Right forelimb (tissue), 1 donor: ENCODE results near the gene LSM7.
"Not testable (repeated sequence)": the region's sequence is repeated elsewhere in the genome, so short reads cannot be mapped to it uniquely, and the experiment has no call there.

Experiments
- DNase-seq: peaks from one replicate; pipeline ENCODE4 v3.0.0-alpha.2; 2018

LSM7 gene

DNA sequence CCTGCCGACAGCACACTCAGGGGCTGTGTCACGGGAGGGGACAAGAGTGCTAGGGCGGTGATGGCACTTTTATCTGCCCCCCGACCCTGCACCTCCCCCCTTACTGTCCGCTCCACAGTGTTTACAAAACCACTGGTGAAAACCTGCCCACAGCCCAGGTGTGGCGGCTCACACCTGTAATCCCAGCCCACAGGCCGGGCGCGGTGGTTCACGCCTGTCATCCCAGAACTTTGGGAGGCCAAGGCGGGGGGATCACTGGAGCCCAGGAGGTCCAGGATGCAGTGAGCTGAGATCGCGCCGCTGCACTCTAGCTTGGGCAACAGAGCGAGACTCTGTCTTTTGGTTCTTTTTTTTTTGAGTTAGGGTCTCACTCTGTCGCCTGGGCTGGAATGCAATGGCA is 32.2 kb downstream of the LSM7 start:
- no peak for DNase-seq

DNA sequence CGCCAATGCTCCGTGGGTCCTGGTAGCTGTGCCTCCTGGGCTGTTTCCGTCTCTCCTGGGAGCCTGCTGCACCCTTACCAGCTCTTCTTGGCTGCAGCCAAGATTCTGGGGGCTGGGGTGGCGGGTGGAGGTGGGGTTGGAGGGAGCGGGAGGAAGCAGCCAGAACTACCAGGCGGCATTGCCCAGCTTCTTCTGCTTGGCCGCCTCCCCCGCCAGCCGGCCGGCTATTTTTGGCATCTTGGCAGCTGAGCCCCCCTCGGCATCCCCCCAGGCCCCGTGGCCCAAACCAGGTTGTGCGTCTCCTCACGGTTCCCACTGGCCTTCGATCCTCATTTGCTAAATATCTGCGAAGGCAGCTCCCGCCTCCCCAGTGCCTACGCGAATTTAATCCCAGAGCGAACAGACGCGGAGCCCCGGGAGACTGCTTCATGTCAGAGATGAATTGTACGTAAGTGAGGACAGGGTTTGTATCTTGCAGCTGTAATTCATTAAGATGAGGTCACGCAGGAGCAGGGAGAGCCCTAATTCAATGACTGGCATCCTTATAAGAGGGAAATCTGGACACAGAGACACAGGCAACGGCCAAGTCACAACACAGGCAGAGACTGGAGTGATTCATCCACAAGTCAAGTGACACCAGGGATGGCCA is 33.6 kb downstream of the LSM7 start:
- no peak for DNase-seq

DNA sequence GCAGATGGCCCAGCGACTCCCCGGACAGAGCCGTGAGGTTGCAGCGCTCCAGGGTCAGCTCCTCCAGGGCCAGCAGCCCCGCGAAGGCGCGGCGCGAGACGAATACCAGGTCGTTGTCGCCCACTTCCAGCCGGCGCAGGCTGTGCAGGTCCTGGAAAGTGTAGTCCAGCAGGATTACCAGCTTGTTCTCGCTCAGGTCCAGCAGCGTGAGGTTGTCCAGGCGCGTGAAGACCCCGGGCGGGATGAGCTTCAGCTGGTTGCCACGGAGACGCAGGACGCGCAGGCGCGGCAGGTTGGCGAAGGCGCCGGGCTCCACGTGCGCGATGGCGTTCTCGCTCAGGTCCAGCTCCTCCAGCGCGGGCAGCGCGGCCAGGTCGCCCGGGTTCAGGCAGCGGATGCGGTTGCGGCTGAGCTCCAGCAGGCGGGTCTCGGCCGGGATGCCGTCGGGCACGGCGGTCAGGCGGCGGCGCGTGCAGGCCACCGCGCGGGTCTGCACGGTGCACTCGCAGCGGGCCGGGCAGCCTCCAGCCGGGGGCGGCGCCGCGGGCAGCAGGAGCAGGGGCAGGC is 37.1 kb downstream of the LSM7 start:
- peak; percentile 47 for DNase-seq

DNA sequence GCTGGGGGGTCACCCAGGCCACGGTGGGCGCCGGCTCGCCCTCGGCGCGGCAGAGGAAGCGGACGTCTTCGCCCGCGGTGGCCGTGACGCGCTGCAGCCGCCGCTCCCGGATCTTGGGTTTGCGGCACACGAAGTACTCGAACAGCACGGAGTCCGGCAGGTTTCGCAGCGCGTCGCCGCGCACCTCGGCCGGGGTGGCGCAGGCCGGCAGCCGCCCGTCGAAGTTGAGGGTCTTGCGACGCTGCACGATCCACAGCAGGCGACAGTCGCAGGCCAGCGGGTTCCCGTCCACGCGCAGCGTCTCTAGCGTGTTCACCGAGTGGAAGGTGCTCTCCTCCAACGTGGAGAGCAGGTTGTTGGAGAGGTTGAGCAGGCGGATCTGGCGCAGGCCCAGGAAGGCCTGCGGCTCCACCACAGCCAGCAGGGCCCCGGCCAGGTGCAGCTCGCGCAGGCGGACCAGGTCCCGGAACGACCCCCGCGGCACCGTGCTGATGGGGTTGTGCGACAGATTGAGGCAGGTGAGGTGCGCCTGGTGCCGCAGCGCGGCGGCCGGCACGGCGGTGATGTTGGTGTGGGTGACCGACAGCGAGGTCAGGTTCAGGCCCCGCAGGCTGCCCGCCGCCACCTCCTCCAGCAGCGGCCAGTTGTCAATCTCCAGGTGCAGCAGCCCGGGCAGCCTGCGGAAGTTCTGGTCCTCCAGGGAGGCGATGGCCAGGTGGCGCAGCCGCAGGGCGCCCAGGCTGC is 37.8 kb downstream of the LSM7 start:
- peak; percentile 46 for DNase-seq

DNA sequence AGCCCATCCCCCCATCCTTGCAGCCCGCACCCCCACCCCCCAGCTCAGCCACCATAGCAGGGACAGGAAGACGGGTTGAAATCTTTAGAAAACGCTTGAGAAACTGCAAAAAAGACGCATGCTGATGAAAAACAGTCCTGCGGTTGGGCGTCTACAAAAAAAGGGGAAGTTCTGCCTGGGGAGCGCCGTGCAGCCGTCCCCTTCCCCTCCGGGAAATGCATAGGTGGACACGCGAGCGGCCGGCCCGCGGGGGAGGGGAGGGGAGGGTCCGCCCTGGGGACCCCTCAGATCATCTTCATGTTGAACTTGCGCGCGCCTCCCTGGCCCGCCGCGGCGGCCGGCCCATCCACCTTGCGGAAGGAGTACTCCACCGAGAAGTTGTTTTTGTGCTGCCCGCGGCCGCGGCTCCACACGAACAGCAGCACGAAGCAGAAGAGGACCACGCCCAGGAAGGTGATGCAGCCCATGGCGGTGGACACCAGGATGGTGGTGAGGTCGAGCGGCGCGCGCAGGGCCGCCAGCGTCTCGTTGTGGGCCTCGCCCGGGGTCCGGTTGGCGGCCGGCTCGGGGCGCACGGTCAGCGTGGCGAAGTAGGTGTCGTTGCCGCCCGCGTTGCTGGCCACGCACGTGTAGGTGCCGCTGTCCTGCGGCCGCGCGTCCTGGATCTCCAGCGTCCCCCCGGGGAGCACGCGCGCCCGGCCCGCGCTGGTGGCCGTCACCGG is 38.5 kb downstream of the LSM7 start:
- peak; percentile 45 for DNase-seq

DNA sequence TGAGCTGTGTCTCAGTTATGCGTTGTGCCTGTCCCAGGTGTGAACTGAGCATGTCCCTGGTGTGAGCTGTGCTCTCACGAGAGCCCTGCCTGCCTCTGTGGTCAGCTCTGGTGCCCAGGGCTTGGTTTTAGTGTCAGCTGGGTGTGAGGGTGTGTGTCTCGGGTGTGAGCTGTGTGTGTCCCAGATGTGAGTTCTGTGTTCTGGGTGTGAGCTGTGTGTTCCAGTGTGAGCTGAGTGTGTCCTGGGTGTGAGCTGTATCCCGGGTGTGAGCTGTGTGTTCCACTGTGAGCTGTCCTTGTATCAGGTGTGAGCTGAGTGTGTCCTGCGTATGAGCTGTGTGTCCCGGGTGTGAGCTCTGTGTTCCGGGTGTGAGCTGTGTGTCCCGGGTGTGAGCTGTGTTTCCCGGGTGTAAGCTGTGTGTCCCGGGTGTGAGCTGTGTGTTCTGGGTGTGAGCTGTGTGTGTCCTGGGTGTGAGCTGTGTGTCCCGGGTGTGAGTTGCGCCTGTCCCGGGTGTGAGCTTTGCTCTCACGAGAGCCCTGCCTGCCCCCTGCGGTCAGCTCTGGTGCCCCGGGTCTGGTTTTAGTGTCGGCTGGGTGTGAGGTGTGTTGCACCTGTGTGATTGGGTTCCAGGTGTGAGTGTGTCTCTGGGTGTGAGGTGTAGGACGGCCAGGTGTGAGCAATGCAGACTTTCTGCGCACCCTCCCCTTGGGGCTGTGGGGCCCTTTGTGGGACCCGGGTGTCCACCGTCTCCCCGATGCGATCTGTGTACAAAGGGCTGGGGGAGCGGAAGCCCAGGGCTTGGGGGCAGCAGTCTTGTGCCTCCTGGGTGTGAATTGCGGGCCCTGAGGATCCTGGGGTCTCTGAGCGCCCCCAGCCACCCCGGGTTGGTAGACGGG is 39.3 kb downstream of the LSM7 start:
- DNase-seq, result peak; percentile 31

DNA sequence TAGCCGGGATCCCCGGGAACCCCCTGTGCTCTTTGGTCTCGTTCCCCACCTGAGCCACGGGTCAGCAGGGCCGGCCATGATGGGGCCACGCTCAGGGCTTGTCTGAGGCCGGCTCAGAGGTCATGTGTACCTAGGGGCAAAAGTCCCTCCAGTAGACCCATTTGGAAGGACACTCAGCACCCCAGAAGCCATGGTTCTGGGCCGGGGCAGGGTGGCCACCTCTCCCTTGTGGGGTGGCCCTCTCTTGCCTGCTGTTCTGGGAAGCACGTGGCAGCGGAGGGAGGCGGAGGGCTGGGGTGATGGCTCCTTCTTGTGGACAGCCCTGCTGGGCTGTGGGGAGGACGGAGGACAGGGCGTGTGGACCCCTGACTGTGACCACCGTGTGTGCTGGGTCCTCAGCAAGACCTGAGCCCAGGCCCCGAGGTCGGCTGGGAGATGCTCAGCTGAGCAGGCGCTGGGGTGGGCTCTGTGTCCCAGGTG is 40.0 kb downstream of the LSM7 start:
- no peak for DNase-seq

DNA sequence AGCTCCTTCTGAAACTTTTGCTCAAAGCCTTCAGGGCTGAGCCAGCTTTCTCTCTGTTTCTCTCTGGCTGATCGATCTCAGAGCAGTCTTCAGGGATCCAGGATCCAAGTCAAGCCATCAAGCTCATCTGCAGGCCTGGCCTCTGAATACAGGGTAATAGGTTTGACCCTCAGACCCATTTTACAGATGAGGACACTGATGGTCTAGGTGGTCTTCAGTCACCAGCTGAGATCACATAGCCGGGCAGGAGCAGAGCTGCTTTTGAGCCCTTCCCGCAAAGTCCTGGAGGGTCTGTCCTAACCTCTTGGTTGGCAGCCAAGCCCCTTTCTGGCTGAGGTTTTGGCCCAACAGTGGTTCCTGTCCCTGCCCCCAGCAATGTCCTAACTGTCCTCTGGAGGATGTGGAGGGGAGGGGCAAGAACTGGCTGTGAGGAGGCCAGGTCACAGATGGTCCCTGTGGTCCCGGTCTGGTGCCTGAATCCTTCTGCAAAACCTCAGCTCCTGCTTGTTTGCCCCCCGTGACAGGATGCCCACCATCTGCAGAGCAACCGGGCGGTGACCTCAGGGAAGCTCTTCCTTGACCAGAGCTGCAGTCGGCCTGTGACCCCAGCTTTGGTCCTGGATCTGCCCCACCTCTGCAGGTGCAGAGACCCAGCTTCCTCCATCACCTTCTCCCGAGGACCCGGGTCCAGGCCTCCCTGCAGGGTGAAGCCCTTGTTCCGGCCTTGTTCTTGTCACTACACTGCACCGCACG is 40.6 kb downstream of the LSM7 start:
- no peak for DNase-seq

DNA sequence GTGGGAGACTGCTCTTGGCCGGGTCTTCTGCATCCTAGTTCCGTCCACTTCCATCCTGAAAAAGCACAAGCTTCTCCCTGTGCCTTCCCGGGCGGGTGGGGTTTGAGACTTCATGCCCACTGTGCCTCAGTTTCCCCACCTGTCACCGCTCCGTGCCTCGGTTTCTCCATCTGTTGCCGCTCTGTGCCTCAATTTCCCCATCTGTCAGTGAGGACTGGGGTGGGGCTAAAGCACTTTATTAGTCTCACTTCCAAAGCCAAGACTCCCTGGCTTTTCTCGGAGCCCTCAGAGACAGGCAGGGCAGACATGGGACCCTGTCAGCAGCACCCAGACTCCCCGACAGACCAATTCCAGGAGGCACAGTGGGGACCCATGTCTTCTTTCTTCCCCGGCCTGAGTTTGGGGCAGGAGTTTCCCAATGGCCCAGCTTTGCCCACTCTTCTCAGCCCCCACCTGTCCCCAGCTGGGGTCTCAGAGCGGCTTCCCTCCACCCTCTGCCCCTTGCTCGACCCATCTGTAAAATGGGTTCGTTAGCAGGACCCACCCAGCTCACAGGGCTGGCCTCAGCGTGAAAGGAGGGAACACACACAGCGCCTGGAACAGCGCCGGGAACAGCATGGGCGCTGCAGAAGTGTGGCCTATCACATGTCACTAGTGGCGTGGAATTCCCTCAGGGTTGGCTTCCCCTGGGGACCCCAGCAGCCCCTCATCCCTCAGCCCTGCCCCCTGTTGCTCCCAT is 41.8 kb downstream of the LSM7 start:
- peak; percentile 33 for DNase-seq

DNA sequence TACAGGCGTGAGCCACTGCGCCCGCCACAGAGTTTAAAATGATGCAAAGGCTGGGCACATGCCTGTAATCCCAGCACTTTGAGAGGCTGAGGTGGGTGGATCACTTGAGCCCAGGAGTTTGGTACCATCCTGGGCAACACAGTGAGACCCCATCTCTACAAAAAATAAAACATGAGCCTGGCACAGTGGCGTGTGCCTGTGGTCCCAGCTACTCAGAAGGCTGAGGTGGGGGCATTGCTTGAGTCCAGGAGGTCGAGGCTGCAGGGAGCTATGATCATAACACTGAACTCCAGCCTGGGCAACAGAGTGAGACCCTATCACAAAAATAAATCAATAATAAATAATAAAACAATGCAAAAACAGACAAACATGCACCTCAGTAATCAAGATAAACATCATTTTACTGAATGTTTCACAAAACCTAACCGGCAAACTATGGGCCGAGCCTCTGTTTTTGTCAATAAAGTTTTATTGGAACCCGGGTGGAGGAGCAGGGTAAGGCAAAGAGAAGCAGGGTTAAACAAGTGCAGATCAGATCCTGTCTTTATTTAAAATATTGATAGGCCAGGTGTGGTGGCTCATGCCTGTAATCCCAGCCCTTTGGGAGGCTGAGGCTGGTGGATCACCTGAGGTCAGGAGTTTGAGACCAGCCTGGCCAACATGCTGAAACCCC is 44.4 kb downstream of the LSM7 start:
- DNase-seq, result no peak

DNA sequence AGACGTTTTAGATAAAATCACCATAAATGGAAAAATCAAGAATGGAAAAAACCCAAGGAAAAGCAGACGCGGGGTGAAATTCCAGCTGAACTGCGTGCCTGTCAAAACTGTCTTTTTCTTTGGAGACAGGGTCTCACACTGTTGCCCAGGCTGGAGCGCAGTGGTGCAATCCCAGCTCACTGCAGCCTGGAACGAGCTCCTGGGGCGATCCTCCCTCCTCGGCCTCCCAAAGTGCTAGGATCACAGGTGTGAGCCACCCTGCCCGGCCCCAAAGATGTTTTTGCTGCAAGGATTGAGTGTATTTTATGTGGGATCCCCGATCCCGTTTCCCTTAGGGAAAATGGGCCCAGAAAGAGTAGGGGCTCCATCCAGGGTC is 45.5 kb downstream of the LSM7 start:
- DNase-seq, result no peak

DNA sequence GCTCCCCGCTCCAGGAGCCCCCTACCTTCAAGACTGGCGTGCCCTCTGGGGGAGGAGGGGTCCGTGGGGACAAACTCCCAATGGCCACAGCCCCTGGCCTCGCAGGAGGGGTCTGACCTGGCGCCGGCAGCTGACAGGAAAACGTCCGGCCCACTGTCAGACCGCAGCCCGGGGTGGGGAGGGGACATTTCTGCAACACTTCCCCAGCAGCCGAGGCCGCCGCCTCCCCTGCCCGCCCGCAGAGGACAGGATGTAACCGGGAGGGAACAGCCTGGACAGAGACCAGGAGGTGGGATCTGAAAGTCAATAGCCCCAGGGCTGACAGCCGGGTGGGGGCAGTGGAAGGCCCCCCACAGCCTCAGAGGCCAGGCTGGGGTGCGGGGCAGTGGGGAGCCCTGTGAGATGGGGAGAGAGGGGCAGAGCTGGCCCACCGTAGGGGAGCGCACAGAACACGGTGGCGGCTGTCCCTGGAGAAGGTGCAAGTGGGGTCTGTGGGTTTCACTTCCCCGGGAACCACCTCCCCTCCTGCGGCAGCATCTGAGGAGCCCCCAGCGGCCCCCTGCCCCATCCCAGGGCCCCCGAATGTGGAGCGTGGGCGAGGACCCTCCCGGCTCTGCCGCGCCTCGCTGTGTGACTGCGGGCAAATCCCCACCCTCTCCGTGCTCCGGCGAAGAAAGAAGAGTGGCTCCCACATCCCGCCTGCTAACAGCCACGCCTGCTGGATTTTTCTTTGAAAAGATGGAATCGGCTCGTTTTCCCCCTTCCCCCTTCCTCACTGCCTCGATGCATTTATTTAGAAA is 46.1 kb downstream of the LSM7 start, which contains the start of gene PEAK3:
Gene PEAK3, minus strand, starts transcription at position 114 of the 800 bp plus-strand sequence. CDS start 1,244 bp downstream, outside the sequence.
- peak; percentile 80 for DNase-seq

DNA sequence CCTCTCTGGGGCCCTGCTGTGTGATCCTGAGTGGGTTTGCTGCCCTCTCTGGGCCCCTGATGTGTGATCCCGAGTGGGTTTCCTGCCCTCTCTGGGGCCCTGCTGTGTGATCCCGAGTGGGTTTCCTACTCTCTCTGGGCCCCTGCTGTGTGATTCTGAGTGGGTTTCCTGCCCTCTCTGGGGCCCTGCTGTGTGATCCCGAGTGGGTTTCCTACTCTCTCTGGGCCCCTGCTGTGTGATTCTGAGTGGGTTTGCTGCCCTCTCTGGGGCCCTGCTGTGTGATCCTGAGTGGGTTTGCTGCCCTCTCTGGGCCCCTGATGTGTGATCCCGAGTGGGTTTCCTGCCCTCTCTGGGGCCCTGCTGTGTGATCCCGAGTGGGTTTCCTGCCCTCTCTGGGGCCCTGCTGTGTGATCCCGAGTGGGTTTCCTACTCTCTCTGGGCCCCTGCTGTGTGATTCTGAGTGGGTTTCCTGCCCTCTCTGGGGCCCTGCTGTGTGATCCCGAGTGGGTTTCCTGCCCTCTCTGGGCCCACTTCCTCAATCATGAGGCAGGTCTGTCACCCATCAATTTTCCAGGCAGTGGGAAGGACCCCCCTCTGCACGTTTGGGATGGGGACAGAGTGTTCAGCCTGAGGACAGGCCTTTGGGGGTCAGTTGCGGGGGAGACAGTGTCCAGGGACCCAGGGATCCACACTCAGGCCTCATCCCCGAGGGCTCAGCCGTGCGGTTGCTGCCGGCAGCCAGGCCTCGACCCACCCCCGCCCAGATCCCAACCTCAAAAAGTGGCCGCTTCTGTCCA is 46.9 kb downstream of the LSM7 start:
- not testable (repeated sequence) for DNase-seq

DNA sequence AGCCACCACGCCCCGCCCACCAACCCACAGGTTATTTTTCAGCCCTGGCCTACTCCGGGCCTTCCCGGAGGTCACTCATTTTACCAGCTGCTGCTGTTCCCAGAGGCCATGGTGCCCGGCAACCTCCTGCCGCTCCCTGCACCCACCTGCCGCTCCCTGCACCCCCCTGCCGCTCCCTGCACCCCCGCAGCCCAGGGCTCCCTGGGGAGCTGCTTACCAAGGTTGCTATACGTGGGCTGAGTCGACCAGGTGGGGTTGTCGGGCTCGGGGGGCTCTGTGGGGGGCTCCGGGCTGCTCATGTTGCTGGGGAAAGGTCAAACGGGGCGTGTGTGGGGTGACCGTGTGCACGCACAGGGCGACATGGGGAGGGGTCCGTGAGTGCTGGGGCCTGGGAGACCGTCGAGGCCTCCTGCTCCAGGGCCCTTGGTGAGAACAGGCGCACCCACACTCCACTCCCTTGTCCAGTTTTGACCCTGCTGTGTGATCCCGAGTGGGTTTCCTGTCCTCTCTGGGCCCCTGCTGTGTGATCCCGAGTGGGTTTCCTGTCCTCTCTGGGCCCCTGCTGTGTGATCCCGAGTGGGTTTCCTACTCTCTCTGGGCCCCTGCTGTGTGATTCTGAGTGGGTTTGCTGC is 47.6 kb downstream of the LSM7 start:
- DNase-seq, result no peak

DNA sequence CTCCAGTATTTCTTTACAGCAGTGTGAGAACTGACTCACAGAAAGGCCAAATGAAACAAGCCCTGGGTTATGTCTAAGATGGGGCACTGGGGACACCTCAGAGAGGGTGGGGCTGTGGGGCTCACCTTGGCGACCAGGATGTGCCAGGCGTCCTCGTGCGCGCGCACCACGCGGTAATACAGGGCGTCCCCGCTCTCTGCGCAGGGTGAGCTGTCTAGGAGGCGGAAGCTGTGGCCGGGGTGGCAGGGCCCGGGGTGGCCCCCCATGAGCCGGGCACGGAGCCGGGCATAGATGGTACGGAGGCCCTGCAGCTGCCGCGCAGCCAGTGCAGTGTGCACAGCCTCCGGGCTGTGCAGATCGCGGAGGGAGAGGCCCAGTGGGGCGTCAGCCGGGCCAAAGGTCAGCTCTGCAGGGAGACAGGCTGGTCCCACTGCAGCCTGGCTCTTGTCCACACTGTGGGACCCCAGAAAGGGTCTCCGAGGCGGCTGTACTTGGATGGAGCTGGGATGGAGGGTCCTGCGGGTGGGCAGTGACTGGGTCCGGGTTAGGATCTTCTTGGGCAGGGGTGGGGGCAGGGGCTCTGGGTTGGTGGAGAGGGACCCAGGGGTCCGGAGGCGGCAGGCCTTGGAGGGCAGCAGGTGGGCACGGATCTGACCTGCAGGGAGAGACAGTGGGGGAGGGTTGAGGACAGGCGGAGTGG is 49.8 kb downstream of the LSM7 start:
- no peak for DNase-seq

DNA sequence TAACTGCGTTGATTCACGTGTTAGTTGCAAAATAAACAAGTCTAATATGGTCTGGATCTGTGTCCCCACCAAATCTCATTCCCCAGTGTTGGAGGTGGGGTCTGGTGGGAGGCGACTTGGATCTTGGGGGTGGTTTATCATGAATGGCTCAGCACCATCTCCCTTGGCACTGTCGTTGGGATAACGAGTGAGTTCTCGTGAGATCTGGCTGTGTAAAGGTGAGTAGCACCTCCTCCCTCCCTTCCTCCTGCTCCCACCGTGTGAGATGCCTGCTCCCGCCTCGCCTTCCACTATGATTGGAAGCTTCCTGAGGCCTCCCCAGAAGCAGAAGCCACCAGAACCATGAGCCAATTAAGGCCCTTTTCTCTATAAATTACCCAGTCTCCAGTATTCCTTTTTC is 51.2 kb downstream of the LSM7 start:
- no peak for DNase-seq

DNA sequence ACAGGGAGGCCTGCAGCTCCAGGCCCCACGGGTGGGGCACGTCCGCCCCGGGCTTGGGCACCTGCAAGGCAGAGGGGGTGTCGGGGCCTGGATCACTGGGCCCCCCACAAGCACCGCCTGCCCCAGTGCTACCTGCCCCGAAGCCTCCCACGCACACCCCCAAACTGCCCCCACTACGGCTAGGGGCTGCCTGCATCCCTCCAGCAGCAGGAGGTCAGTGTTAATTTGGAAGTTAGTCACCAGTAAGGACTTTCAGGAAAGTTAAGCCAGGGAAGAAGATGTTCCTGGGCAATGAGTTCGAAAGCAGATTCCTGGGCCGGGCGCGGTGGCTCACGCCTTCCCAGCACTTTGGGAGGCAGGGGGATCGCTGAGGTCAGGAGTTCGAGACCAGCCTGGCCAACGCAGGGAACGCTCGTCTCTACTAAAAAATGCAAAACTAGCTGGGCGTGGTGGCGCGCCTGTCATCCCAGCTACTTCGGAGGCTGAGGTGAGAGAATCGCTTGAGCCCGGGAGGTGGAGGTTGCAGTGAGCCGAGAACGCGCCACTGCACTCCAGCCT is 51.9 kb downstream of the LSM7 start:
- no peak for DNase-seq
